ENCODE results near the gene SKAP1.
A peak's percentile ranks its signal among the peaks of the same experiment; 100 is the strongest.

SKAP1 gene

DNA sequence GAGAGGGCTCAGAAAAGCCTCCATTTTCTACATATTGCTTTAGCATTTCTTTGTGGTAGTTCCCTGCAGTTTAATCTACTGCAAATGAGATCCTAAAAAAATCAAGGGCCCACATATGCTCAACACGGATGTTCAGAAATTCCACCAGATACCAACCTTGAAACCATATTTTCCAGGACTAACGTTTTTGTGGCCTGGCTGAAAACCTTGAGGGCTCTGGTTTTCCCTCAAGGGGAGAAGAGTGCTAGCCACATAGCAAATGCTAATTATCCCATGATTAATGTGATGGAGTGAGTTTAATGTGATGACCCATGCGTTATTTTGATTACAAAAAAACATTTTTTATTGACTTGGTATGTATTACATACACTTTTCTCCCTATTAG lies 253.6 kb downstream of the SKAP1 start:
- ATAC-seq, result no peak
- H3K27me3 Mint-ChIP-seq, result peaks cover 7% of the 10 kb centered on the region
- H3K36me3 Mint-ChIP-seq, result no peaks in the 10 kb centered on the region
- no peaks in the 10 kb centered on the region for H3K9me3 Mint-ChIP-seq
- H3K27ac Mint-ChIP-seq, result no peak overlapping the region
- H3K4me3 Mint-ChIP-seq, result no peak overlapping the region
- H3K4me1 Mint-ChIP-seq, result peaks cover 9% of the 10 kb centered on the region

DNA sequence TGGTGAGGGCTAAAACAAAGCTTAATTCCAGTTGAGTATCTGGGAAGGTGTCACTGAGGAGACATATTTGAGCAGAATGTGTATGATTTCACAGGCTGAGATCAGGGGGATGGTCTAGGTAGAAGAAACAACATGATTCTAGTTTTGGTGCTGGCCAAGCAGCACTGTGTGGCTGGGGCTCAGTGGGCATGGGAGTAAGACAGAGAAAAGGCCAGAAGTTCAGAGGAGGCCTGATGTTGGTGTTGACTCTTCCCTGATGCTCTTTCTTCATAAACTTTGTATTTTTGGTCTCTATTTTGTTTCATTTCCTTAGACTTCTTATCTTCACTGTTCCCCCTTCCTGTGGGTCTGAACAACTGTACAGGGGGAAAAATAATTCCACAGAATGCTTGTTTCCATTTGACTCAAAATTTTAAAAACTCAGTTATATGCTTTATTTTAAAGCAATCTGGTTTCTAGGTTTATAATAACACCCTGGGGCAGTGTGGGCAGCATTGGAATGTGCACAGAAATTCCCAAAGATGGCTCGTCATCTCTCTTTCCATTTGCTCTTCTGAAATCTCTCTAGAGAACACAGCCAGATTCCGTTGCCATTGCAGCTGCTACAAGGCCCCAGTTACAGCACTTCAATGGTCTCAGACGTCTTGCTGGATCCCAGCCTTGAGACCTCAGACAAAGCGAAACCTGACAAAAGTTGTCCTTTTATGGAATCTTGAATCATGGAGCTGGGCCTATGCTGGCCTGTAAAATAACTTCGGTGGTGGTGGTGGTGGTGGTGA lies 254.1 kb downstream of the SKAP1 start:
- peaks cover 6% of the 10 kb centered on the region for H3K27me3 Mint-ChIP-seq
- ATAC-seq, result no peak
- H3K9me3 Mint-ChIP-seq, result no peaks in the 10 kb centered on the region
- H3K4me3 Mint-ChIP-seq, result no peak overlapping the region
- peaks cover 9% of the 10 kb centered on the region for H3K4me1 Mint-ChIP-seq
- H3K36me3 Mint-ChIP-seq, result no peaks in the 10 kb centered on the region
- no peak overlapping the region for H3K27ac Mint-ChIP-seq

DNA sequence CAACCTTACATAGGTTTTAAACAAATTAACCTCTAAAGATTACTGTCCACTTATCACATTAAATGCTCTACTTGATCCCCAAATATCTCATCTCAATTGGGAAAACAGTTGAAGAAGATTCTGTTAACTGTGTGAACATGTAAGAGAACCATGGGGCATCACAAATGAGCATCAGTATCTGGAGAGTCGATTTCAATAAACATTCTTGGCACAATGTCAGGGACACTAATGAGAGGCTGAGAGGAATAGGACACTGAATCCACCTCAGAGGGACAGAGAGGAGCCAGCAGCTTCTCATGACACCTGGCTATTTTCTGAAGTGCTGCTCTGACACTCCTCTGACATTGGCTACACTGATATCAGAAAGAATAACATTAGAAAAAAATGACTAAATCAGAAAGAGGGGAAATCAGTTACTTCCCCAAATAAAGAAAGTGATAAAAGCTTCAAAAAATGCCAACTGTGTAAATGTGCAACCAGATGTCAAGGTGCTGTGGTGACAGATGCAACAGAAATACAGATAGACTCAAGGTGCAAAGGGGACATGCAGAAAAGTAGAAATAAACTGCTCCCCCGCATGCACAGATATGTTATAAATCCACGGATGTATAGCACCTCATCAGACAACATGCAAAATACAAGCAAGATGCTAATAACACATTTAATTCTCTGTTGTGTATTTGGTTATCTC lies 255.0 kb downstream of the SKAP1 start:
- Mint-ChIP-seq H3K27ac (no peak overlapping the region), H3K9me3 (no peaks in the 10 kb centered on the region), H3K4me1 (peaks cover 9% of the 10 kb centered on the region), H3K4me3 (no peak overlapping the region), H3K27me3 (no peaks in the 10 kb centered on the region), H3K36me3 (no peaks in the 10 kb centered on the region)
- ATAC-seq, result no peak

DNA sequence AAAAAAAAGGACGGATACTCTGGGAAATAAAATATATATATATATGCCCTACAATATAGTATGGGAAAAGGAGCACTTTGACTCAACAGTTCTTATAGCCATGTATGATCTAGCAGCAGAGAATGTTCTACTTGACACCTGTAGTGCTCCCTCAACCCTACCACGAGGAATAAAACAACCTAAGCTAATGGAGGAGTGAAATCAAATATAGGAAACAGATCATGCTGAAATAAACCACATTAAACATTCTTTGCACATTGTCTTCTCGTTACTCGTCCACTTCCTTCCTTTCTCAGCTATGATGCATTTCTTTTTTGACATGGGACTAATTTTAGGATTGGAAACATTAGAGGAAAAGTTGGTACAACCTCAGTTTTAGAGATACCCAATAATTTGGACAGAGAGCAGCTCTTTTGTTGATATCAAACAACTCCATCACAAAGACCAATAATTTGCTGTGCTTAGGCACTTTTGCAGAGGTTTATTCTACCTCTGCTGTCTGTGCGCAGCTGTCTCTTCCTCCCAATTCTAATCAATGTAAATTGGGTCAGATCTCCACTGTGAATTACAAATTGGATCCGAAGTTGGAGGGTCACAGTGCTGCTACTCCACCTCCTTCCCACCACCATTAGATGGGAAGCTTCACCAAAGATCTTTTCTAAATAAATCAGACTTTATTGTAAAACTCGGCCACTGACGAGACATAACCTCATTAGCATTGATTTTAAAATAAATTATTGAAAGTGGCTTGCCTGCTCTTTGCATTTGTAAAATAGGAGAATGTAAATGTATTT lies 256.6 kb downstream of the SKAP1 start:
- no peaks in the 10 kb centered on the region for H3K9me3 Mint-ChIP-seq
- no peaks in the 10 kb centered on the region for H3K27me3 Mint-ChIP-seq
- no peak overlapping the region for H3K27ac Mint-ChIP-seq
- peaks cover 9% of the 10 kb centered on the region for H3K4me1 Mint-ChIP-seq
- no peaks in the 10 kb centered on the region for H3K36me3 Mint-ChIP-seq
- H3K4me3 Mint-ChIP-seq, result no peak overlapping the region
- no peak for ATAC-seq

DNA sequence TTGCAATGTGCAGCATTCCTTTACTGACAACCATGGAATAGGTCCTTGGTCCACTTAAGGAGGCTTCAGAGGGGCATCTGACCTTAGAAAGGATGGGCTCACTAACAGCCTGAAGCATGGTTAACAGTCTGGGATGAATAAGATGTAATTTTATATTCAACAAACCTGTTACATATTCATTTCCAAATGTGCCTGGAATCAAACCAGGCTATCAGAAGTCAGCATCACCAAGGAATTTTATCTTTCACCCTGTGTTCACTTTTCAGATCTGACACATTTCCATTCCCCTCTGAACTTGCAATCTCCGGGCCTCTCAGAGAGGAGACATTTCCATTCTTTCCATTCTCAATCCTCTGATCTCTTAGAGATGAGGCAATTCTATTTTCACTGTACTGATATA lies 260.1 kb downstream of the SKAP1 start:
- no peak overlapping the region for H3K4me3 Mint-ChIP-seq
- H3K27ac Mint-ChIP-seq, result no peak overlapping the region
- H3K27me3 Mint-ChIP-seq, result no peaks in the 10 kb centered on the region
- H3K9me3 Mint-ChIP-seq, result no peaks in the 10 kb centered on the region
- no peaks in the 10 kb centered on the region for H3K36me3 Mint-ChIP-seq
- ATAC-seq, result no peak
- H3K4me1 Mint-ChIP-seq, result peaks cover 2% of the 10 kb centered on the region

DNA sequence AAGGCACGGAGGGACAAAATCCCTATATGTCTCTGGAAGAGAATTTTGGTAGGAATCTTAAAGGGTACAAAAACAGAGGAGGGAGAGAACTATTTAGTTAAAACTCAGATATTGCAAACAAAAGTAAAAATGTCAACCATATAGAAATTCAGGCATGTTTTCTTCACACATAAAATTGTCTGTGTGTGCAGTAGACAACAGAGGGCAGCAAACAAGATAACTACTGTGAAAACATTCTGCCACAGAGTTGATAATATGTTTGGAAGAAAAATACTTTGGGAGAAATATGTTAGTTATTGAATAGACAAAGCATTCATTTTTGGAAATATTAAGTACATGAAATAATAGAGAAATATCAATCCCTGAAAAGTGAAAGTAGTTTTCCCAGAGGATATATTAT lies 266.2 kb downstream of the SKAP1 start:
- no peak overlapping the region for H3K27ac Mint-ChIP-seq
- no peak overlapping the region for H3K4me3 Mint-ChIP-seq
- no peaks in the 10 kb centered on the region for H3K9me3 Mint-ChIP-seq
- H3K27me3 Mint-ChIP-seq, result no peaks in the 10 kb centered on the region
- H3K4me1 Mint-ChIP-seq, result peaks cover 10% of the 10 kb centered on the region
- no peaks in the 10 kb centered on the region for H3K36me3 Mint-ChIP-seq
- ATAC-seq, result no peak

DNA sequence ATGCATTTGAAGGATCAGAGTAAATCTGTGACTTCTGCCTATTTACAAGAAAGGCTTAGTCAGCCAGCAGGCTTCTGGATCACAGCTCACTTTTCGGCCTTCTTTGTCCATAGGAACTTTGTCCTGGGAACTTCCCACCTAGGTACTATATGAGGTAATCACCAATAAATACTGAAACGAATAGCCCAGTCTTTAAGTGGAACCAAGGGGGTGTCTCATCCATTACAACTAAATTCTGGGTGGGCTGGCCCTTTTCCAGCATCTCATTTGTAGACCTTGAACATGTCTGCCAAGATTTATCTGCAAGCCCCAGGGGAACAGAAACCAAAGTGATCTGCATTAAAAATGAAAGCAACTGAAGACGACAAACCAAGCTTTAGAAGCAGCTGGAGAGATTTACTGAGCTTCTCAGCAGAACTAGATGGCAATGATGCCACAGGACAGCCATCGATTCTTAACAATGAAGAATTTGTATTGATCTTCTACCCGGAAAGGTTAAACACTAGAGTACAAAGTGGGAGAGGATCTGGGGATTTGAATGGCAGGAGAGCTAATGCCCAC lies 267.0 kb downstream of the SKAP1 start:
- H3K4me1 Mint-ChIP-seq, result peaks cover 10% of the 10 kb centered on the region
- peak overlapping the region; percentile 35 for H3K27ac Mint-ChIP-seq
- no peaks in the 10 kb centered on the region for H3K36me3 Mint-ChIP-seq
- no peak overlapping the region for H3K4me3 Mint-ChIP-seq
- no peaks in the 10 kb centered on the region for H3K9me3 Mint-ChIP-seq
- no peaks in the 10 kb centered on the region for H3K27me3 Mint-ChIP-seq
- no peak for ATAC-seq

DNA sequence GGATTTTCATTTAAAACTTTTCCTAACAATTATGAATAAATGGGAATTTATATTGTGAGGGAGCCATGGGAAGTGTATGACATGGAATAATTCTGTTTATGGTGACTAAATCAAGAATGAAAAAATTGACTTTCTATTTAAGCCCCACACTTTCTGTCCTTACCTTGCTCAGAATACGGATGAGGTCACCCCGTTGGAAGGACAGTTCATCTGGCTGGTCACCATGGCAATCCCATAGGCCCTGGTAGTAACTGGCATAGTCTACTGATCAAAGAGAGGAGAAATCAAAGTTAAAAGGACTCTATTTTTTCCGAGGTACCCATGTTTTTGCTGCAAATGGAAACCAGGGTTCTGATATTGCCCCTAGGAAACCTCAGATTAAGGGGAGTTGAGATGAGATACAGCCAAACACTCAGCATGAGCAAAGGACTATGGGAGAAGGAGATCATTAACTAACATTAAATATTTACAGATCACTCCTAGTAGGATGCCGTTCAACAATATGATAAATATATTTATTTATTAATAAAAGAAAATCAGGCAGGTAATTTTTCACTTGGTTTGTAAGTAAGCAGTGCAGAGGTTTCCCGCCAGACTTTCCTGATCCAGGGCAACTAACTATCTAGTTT lies 267.6 kb downstream of the SKAP1 start:
- no peaks in the 10 kb centered on the region for H3K9me3 Mint-ChIP-seq
- no peaks in the 10 kb centered on the region for H3K27me3 Mint-ChIP-seq
- no peak overlapping the region for H3K4me3 Mint-ChIP-seq
- H3K36me3 Mint-ChIP-seq, result no peaks in the 10 kb centered on the region
- H3K27ac Mint-ChIP-seq, result peak overlapping the region; percentile 35
- ATAC-seq, result no peak
- peaks cover 10% of the 10 kb centered on the region for H3K4me1 Mint-ChIP-seq

DNA sequence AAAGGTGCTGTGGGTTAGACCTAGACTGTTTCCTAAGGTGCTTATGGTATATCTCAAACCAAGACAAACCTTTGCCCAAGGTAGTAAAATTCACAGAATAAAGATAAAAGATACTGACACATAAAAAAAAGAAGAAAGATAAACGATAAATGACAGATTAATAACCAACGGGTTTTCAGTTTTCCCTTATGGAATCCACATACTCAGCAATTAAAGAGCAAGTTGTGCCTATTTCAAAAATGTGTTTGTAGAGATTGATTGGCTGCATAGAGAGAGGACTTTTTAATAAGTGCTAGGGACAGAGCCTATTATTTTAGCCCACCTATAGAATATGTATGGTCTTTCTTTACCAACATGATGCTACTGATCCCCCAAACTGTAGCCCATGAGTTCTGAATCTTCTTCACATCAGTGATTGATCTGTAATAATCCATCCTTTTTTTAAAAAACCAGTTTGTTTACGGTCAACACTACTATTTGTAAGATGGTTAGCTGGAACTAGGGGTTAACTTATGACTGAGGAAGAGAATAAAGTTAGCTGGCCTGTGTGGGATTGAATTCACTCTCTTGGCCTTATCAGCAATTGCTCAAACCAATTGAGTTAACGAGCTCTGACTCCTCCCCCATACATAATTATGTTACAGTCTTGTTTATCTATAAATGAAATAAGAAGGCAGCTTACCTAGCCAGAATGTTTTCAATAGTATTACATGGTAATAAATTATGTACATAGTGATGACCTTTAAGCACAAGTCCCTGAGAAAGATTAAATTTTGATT lies 268.7 kb downstream of the SKAP1 start:
- no peaks in the 10 kb centered on the region for H3K27me3 Mint-ChIP-seq
- H3K36me3 Mint-ChIP-seq, result no peaks in the 10 kb centered on the region
- no peak overlapping the region for H3K27ac Mint-ChIP-seq
- no peak overlapping the region for H3K4me3 Mint-ChIP-seq
- ATAC-seq, result no peak
- H3K4me1 Mint-ChIP-seq, result peaks cover 10% of the 10 kb centered on the region
- H3K9me3 Mint-ChIP-seq, result no peaks in the 10 kb centered on the region

DNA sequence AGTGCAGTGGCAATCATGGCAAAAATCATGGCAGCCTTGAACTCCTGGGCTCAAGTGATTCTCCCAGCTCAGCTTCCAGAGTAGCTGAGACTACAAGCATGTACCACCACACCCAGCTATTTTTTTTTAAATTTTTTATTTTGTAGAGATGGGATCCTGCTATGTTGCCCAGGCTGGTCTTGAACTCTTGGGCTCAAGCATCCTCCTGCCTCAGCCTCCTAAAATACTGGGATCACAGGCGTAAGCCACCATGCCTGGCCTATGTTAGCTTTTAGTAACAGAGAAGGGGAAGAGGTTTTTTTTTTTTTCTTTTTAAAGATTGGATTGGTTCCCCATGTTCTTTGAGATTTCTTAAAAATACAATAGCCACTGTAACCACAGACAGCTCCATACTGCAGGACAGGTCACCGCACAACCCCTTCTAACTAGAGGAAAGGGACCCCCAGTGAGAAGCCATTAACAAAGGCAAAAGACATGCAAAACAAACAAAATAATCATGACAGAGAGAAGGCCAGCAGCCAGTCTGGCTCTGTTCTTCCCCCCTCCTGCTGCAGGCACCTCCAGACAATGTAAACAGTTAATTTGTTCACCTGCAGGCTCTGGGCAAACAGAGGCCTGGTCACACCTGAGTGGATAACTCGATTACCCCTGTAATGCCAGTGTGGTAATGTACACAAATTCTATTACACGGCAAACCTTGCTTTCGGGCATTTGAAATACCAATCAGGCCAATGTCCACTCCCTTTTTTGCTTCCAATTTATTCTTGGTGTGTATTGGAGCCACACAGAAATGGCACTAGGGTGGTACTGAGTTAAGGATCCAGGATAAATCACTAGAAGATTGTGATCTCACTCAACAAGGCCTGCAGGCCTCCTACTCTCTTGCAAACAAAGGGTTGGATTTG lies 269.6 kb downstream of the SKAP1 start:
- Mint-ChIP-seq H3K4me1 (peaks cover 10% of the 10 kb centered on the region), H3K27ac (no peak overlapping the region), H3K4me3 (no peak overlapping the region), H3K27me3 (no peaks in the 10 kb centered on the region), H3K9me3 (no peaks in the 10 kb centered on the region), H3K36me3 (no peaks in the 10 kb centered on the region)
- no peak for ATAC-seq

DNA sequence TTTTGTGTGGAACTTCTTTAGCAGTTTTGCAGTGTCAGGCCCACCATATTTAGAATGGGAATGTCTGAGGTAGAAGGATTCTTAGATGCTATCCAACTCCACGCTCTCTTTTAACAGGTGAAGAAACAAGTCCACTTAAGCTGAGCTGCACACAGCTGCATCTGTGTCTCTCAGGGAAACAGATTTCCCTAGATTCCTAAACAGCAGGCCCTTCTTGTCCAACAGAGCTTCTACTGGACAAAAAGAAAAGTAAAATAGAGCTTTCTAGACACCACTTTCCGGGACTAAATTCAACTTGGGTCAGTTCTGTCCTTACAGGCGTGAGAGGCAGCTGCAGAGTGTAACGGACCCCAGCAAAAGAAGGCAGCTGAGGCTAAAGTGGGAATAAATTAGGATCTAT lies 270.8 kb downstream of the SKAP1 start:
- Mint-ChIP-seq H3K9me3 (no peaks in the 10 kb centered on the region), H3K4me1 (peaks cover 10% of the 10 kb centered on the region), H3K4me3 (no peak overlapping the region), H3K36me3 (no peaks in the 10 kb centered on the region), H3K27me3 (no peaks in the 10 kb centered on the region), H3K27ac (no peak overlapping the region)
- no peak for ATAC-seq

DNA sequence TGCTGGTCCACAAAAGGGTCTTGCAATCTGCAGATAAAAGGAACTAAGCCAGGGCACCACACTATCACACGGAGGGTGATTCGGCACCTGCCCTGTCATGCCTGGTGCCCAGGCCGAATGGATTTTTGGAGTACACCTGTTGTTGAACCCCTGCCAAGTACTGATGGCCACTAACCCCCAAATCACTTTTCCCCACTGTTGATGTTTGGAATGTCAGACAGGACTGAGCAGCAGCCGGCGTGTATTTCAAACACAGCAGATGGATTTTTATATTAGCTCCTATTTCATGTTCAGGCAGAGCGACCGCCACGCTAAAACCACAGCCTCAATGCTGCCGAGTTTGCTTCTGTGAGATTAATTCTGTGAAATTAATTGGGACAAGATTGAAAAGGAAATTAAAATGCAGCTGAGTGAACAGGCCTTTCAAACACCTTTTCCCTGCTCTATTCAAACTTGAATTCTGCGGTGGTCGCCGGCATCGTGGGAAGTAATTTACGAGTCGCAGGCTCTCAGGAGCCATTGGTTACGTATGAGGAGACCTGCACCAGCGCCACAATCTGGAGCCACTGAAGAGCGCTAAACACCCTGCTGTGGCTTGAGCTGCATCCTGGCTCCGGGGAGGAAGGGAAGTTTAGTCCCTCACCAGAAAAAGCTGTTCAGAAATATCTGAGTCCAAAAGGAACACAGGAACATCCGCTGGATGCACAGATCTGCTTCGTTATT lies 274.0 kb downstream of the SKAP1 start:
- Mint-ChIP-seq H3K4me3 (no peak overlapping the region), H3K27ac (no peak overlapping the region), H3K9me3 (no peaks in the 10 kb centered on the region), H3K27me3 (no peaks in the 10 kb centered on the region), H3K36me3 (no peaks in the 10 kb centered on the region), H3K4me1 (no peaks in the 10 kb centered on the region)
- no peak for ATAC-seq

DNA sequence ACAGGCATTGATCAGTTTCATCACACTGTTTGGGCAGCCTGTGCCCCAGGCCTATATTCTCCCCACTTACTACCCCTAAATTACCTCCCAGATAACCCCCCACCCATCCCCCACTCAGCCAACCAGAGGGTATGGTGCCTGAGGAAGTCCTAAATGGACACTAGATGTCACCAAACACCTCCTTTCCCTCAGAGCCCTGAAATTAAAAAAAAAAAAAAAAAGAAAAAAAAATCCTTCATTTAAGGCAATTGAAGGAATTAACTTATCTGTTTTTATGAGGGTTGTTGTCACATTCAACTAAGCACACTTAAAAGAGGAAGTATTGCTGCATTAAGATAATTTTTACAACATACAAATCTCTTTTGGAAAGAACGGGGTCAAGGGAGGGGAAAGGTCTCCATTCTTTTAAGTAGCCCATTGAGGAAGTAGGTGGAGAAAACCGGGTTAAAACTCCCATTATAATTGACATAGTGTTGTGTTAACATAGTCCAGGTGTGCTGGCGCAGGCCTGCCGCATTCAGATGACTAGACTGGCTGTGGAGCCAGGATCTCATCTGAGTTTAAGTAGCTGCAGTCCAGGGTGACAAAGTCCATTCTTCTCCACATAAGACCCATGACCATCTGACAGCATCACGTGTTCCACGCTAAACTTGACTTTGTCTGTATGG lies 276.2 kb downstream of the SKAP1 start:
- H3K9me3 Mint-ChIP-seq, result no peaks in the 10 kb centered on the region
- H3K4me3 Mint-ChIP-seq, result no peak overlapping the region
- no peak for ATAC-seq
- H3K27me3 Mint-ChIP-seq, result no peaks in the 10 kb centered on the region
- no peaks in the 10 kb centered on the region for H3K4me1 Mint-ChIP-seq
- H3K27ac Mint-ChIP-seq, result no peak overlapping the region
- no peaks in the 10 kb centered on the region for H3K36me3 Mint-ChIP-seq

All from stimulated activated memory B cell treated with anti-CD40 and anti-IgM and Interleukin-4, amounts not matched to agents 10 μg/mL and 1 μg/mL and 100 μg/mL, for 72 hours (primary cell).